Common myeloid progenitor, CD34-positive (primary cell): Measurements from ENCODE around the gene VPS37C. TPM values are rescaled to one million over a fixed set of nuclear protein-coding genes. Genes with fewer than 3 reads are reported as not detected.
A peak's percentile ranks its signal among the peaks of the same experiment; 100 is the strongest.
"Not testable (repeated sequence)": the region's sequence is repeated elsewhere in the genome, so short reads cannot be mapped to it uniquely, and the experiment has no call there.

Source experiments
- CTCF ChIA-PET: fragments of 350-600 bp; sonication (Branson Sonifier 250); formaldehyde crosslinking; loops from one replicate; lab custom pipeline; 2021; ENCODE audit warnings: antibody characterized with exemption; lab: Charles Lee
- POLR2A ChIA-PET: fragments of 350-600 bp; sonication (Branson Sonifier 250); formaldehyde crosslinking; loops from one replicate; lab custom pipeline; 2021; ENCODE audit warnings: antibody characterized with exemption; lab: Charles Lee
- DNase-seq, 3 donors: peaks; one replicate each; pipeline versions ENCODE4 v3.0.0 to v3.0.0-alpha.2; 2013
- H3K27ac ChIP-seq, 2 experiments: 1 replicate in 1 of 2; 2 replicates in 1 of 2; pipeline ENCODE4 v1.7.0; 2013; ENCODE audit warnings: inconsistent platforms in 2 of 2, low read length in 2 of 2, mild to moderate bottlenecking in 2 of 2, low read depth in 1 of 2, moderate library complexity in 1 of 2; ENCODE audit not compliant: severe bottlenecking in 2 of 2, insufficient read depth in 1 of 2, poor library complexity in 1 of 2
- H3K27me3 ChIP-seq, 5 experiments: replicated peaks in 2 of 5; 1 replicate in 3 of 5; 2 replicates in 2 of 5; pipeline versions ENCODE4 v1.6.1 to v1.7.0; 2013; ENCODE audit warnings: low read length in 4 of 5, mild to moderate bottlenecking in 2 of 5, moderate library complexity in 2 of 5, inconsistent platforms in 1 of 5; ENCODE audit not compliant: insufficient read depth in 5 of 5, control insufficient read depth in 4 of 5
- H3K36me3 ChIP-seq, 4 experiments: 1 replicate in 2 of 4; 2 replicates in 2 of 4; pipeline versions ENCODE4 v1.6.1 to v1.7.0; 2013; ENCODE audit warnings: low read length in 3 of 4, control low read depth in 1 of 4, mild to moderate bottlenecking in 1 of 4; ENCODE audit not compliant: control insufficient read depth in 4 of 4, insufficient read depth in 4 of 4
- H3K4me1 ChIP-seq, 4 experiments: 1 replicate in 3 of 4; 2 replicates in 1 of 4; pipeline versions ENCODE4 v1.6.1 to v1.7.1; 2013; ENCODE audit warnings: low read length in 3 of 4, mild to moderate bottlenecking in 3 of 4, control low read depth in 1 of 4, inconsistent platforms in 1 of 4, moderate library complexity in 1 of 4; ENCODE audit not compliant: control insufficient read depth in 4 of 4, insufficient read depth in 4 of 4; ENCODE audit errors: control extremely low read depth in 1 of 4
- H3K4me3 ChIP-seq, 7 experiments: 1 replicate in 4 of 7; 2 replicates in 3 of 7; pipeline versions ENCODE4 v1.5.1 to v1.7.0; 2013; ENCODE audit warnings: mild to moderate bottlenecking in 7 of 7, low read length in 6 of 7, moderate library complexity in 6 of 7, inconsistent platforms in 2 of 7, low read depth in 2 of 7, control low read depth in 1 of 7; ENCODE audit not compliant: insufficient read depth in 4 of 7, control insufficient read depth in 1 of 7; ENCODE audit errors: extremely low read depth in 1 of 7
- H3K9me3 ChIP-seq, 5 experiments: 1 replicate in 4 of 5; 2 replicates in 1 of 5; pipeline versions ENCODE4 v1.6.1 to v1.7.1; 2013; ENCODE audit warnings: low read length in 4 of 5, mild to moderate bottlenecking in 2 of 5, inconsistent platforms in 1 of 5, low read depth in 1 of 5, moderate library complexity in 1 of 5; ENCODE audit not compliant: control insufficient read depth in 4 of 5, insufficient read depth in 2 of 5; ENCODE audit errors: control extremely low read depth in 1 of 5
- WGBS: methylation state at CpG from one replicate; pipeline ENCODE4 v1.1.5; 2013; ENCODE audit not compliant: insufficient coverage; 5-methylcytosine and 5-hydroxymethylcytosine counted together
- polyA plus RNA-seq: library from polyadenylated mRNA; unstranded; fragments of 120-200 nt; gene quantifications from one replicate; pipeline ENCODE4 v1.2.1, GENCODE V29; 2013

The VPS37C gene
- 4.9 TPM for polyA plus RNA-seq

DNA sequence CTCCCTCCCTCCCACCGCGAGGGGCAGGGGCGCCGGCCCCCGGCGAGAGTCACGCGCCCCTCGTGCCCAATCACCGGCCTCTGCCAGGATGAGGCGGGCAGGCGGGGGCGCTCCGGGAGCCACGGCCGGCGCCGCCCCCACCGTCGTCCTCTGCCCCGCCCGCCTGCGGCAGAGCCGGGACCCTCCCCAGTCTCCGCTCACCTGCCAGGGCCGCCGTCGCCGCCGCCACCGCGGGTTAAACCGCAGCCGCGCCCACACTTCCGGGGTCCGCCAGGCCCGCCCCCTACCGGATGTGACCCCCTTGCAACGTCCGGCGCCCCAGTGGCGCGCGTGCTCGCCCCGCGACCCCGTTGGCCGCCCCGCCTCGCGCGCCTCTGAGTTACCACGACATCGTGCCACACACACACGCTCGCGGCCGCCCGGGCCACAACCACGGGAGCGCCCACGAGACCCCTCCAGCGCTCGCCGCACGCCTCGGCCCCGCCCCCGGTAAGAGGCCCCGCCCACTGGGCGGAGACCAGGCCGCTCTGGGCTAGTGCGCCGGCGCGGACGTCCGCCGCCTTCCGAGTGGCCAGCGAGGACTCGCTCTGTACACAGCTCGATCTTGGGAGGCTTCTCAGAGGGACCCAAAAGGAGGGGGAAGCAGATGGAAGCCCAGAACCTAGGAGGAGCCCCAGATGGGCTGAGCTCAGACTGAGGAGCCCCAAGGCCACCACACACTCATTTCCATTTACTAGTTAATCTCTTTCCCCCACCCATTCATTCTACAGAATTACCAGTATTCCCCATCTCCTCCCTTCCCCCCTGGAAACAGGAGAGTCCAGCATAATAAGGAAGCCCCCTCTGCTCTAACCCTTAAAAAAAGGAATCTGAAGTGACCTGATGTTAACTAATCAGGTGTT is at the start of gene VPS37C:
TSS of gene VPS37C (minus strand) at position 237 of the 902 bp plus-strand sequence. CDS start 22,597 bp downstream, outside the sequence.
- Histone ChIP-seq H3K9me3 (peaks cover 0 to 4% (median 0%) of the 10 kb centered on the region in 5 experiments), H3K4me1 (peaks cover 13 to 35% (median 24%) of the 10 kb centered on the region in 4 experiments), H3K36me3 (peaks cover 0 to 11% (median 4%) of the 10 kb centered on the region in 4 experiments), H3K27me3 (no peaks in the 10 kb centered on the region), H3K27ac (peak within 1 kb of the TSS; percentile 77 to 89), H3K4me3 (peak within 1 kb of the TSS; percentile 56 to 80 (median 75))
- ChIA-PET CTCF (interaction anchor here (1.0 to 2.8 kb wide), 2 partner anchors 9 to 13 kb away, joined by 3 to 9 read pairs; no protein-coding TSS in a partner anchor), POLR2A (interaction anchor here (0.8 kb wide), 1 partner anchor 11 kb away, joined by 3 read pairs; no protein-coding TSS in a partner anchor)
- WGBS = 0% methylated on average over 61 of the region's 85 CpGs
- peak; percentile 94 to 97 (median 96) for DNase-seq

GRCh38 chr11:61210629-61211028 is 49.4 kb upstream of the VPS37C start:
- DNase-seq, POLR2A ChIA-PET, H3K27ac ChIP-seq, H3K4me1 ChIP-seq, H3K9me3 ChIP-seq, CTCF ChIA-PET, H3K4me3 ChIP-seq, H3K27me3 ChIP-seq, H3K36me3 ChIP-seq: not testable (repeated sequence)
- WGBS = no CpG with 5 or more reads among the region's 6 CpGs

DNA sequence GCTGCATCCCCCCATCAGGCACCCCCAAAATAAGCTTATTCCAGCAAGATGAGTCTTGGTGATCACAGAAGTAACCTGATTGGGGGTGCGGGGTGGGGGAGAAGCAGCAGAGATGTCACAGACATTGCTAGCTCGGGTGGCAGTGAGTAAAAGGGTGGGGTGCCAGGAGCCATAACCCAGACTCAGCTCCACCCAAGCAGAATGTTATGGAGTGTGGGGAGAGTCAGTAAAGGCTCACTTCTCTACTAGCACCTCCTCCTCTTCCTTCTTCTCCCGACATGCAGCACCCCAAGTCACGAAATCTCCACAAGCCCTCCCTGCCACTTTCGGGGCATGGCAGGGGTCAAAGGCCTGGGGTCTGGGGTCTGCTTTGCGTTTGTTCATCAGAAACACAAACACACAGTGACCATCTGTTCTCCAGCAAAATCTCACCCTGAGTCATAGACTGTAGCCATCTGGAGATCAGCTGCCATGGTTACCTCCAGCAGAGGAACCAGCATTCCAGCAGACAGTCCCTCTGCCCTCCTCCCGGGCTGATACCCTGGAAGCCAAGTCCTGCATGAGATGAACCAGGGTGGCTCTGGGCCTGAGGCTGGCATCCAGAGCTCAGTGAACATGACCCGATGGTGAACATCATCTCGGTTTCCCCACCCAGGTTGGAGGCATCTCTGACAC is 46.5 kb upstream of the VPS37C start:
- DNase-seq, H3K9me3 ChIP-seq, POLR2A ChIA-PET, H3K4me1 ChIP-seq, H3K36me3 ChIP-seq, H3K27me3 ChIP-seq, CTCF ChIA-PET, H3K27ac ChIP-seq, H3K4me3 ChIP-seq: not testable (repeated sequence)
- no CpG with 5 or more reads among the region's 9 CpGs for WGBS

GRCh38 chr11:61204502-61205059 is 43.4 kb upstream of the VPS37C start:
- H3K4me1 ChIP-seq, H3K4me3 ChIP-seq, DNase-seq, H3K9me3 ChIP-seq, CTCF ChIA-PET, H3K27me3 ChIP-seq, POLR2A ChIA-PET, H3K36me3 ChIP-seq, H3K27ac ChIP-seq: not testable (repeated sequence)
- WGBS = 94% methylated on average over 12 of the region's 14 CpGs

DNA sequence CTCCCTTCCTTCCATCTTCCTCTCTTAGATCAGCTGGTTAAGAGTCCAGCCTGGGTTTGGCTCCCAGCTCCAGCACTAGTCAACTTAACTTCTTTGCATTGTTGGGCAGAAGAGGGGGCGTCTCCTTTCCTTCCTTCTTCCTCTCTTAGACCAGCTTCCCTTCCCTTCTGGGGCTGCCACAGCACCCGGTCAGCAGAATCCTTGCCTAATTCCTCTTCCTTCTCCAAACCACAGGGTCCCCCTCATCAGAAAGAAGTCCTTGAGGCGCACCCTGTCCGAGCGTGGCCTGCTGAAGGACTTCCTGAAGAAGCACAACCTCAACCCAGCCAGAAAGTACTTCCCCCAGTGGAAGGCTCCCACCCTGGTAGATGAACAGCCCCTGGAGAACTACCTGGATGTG is 42.6 kb upstream of the VPS37C start:
- H3K4me1 ChIP-seq, POLR2A ChIA-PET, H3K36me3 ChIP-seq, DNase-seq, H3K27me3 ChIP-seq, H3K27ac ChIP-seq, CTCF ChIA-PET, H3K4me3 ChIP-seq, H3K9me3 ChIP-seq: not testable (repeated sequence)
- no CpG with 5 or more reads among the region's 5 CpGs for WGBS

DNA sequence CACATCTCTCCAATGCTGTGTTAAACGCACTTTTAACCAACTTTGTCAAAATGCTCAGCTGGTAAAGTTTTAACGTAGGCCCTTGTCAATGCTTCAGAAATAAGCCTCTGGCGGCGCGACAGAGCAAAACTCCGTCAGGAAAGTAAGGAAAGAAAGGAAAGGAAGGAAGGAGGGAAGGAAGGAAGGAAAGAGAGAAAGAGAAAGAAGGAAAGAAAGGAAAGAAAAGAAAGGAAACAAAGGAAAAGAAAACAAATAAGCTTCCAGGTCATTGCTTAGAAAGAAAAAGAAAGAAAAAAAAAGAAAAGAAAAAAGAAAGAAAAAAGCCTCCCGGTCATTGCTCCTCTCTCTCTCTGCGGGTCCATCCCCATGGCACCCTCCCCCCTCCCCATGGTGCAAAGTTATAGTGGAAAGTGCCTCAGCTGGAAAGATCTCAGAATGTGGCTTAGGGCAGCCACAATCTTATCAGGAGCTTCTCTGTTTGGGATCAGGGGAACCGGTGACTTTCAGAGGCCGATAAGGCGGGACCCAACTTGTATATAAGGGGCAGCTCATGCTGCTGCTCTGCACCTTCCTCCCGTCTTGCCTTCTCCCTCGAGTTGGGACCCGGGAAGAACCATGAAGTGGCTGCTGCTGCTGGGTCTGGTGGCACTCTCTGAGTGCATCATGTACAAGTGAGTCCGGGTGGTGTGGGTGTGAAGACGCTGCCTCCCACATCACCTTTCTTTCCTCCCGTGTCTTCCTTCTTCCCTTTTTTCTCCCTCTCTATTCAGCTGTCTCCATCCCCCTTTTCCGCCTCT is 41.9 kb upstream of the VPS37C start, which contains the start of gene PGA3:
TSS of gene PGA3 (plus strand) at position 566 of the 797 bp plus-strand sequence. CDS start at position 616, 50 bp downstream.
- H3K9me3 ChIP-seq, DNase-seq, POLR2A ChIA-PET, H3K4me3 ChIP-seq, CTCF ChIA-PET, H3K27me3 ChIP-seq, H3K36me3 ChIP-seq, H3K4me1 ChIP-seq, H3K27ac ChIP-seq: not testable (repeated sequence)
- 80% methylated on average over 1 of the region's 18 CpGs for WGBS
